Upper lobe of right lung (tissue), 1 donor: ENCODE data around the gene TMEM184B. TPM values are rescaled to one million over a fixed set of nuclear protein-coding genes. Genes with fewer than 3 reads are reported as not detected.

Experiments
- ATAC-seq: fragments of 200-7000 bp; cut with Tn5 transposase; one replicate; pipeline ENCODE4 v1.9.1; 2020; ENCODE audit warnings: mild to moderate bottlenecking, moderate library complexity
- DNase-seq: peaks from one replicate; pipeline ENCODE4 v3.0.0-alpha.2; 2020
- H3K27ac ChIP-seq: fragments of 200-600 bp; one replicate; pipeline ENCODE4 v1.8.0; 2022
- H3K27me3 ChIP-seq: fragments of 200-600 bp; one replicate; pipeline ENCODE4 v1.8.0; 2022; ENCODE audit warnings: mild to moderate bottlenecking
- H3K36me3 ChIP-seq: fragments of 200-600 bp; one replicate; pipeline ENCODE4 v1.8.0; 2022
- H3K4me1 ChIP-seq: fragments of 200-600 bp; one replicate; pipeline ENCODE4 v1.8.0; 2022
- H3K4me3 ChIP-seq: fragments of 200-600 bp; one replicate; pipeline ENCODE4 v1.8.0; 2022; ENCODE audit warnings: mild to moderate bottlenecking
- H3K9me3 ChIP-seq: fragments of 200-600 bp; one replicate; pipeline ENCODE4 v1.8.0; 2022
- intact Hi-C: fragments of 100-400 bp; cut with DNase I; formaldehyde crosslinking; loops from one replicate; pipeline ENCODE4 v1.11.0; 2022
- total RNA-seq: library from RNA; stranded (reverse); fragmentation: NEBNext Ultra II Directional; extraction: Animal tissue kit (Norgen Biotek cat#: 25700); gene quantifications from one replicate; pipeline ENCODE4 v1.2.1, GENCODE V29; 2021
- TF ChIP-seq, protein P1 (sequence below): fragments of 200-600 bp; IDR thresholded peaks from one replicate; pipeline ENCODE4 v1.8.0; 2022; ENCODE audit warnings: antibody characterized with exemption
- donor health status: DM: no; HTN: yes; CAD: no; lungs with severe emphysema.

TMEM184B gene
- total RNA-seq, 1 donor from 2014 or later: 79.2 TPM

- no peaks in the 10 kb centered on the region for H3K9me3 ChIP-seq
- no peaks in the 10 kb centered on the region for H3K36me3 ChIP-seq
- H3K27ac ChIP-seq: no peak overlapping the region
- H3K27me3 ChIP-seq: no peaks in the 10 kb centered on the region
- ATAC-seq (no peak), DNase-seq (no peak)
- TF ChIP-seq, protein P1, sequence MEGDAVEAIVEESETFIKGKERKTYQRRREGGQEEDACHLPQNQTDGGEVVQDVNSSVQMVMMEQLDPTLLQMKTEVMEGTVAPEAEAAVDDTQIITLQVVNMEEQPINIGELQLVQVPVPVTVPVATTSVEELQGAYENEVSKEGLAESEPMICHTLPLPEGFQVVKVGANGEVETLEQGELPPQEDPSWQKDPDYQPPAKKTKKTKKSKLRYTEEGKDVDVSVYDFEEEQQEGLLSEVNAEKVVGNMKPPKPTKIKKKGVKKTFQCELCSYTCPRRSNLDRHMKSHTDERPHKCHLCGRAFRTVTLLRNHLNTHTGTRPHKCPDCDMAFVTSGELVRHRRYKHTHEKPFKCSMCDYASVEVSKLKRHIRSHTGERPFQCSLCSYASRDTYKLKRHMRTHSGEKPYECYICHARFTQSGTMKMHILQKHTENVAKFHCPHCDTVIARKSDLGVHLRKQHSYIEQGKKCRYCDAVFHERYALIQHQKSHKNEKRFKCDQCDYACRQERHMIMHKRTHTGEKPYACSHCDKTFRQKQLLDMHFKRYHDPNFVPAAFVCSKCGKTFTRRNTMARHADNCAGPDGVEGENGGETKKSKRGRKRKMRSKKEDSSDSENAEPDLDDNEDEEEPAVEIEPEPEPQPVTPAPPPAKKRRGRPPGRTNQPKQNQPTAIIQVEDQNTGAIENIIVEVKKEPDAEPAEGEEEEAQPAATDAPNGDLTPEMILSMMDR: no peak
- intact Hi-C loops: no loop called here
- peaks cover 51% of the 10 kb centered on the region for H3K4me1 ChIP-seq
- no peak overlapping the region for H3K4me3 ChIP-seq
Measured at GRCh38 chr22:38173641-38173906, 99.2 kb downstream of the TMEM184B start.

DNA sequence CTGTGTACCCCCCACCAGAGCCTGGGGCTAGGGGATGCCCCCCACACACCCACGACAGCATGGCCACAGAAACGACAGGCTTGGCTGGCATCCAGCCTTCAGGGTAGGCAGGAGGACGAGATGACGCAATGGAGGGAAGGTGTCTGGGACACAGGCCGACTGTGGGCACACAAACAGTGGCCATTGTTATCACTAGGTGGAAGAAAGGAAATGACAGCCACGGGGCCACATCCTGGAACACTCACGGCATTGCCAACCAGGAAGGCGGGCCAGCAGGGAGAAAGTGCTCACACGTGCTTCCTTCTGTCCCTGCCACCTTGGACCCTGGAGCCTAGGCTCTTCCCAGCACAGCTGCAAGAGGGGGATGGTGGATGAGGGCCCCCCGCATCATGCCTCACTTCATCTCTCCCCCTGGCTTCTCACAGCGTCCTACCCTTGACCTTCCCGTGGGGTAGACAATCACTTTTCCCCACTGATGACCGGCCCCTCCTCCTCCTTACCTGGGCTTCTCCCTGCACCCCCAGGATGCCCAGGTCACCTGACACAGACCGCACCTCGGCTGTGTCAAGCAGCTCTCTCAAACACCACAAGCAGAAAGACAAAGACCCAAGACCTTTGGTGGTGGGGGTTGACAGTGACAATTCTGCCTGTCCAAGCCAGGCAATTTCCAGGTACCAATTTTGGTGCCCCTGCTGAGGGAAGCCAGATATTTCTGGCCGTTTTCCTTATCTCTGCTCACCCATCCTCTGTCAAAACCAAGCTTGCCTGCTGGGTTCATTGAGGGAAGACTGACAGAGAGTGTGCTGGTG, 99.8 kb downstream of the TMEM184B start:
- DNase-seq (peak; percentile 73), ATAC-seq (peak; percentile 62)
- Histone ChIP-seq H3K4me1 (peaks cover 46% of the 10 kb centered on the region), H3K9me3 (no peaks in the 10 kb centered on the region), H3K4me3 (no peak overlapping the region), H3K27ac (peak overlapping the region; percentile 65), H3K36me3 (no peaks in the 10 kb centered on the region), H3K27me3 (no peaks in the 10 kb centered on the region)
- TF ChIP-seq, protein P1: no peak
- intact Hi-C loops: no loop called here

- Histone ChIP-seq H3K27ac (peak overlapping the region; percentile 65), H3K4me3 (no peak overlapping the region), H3K9me3 (no peaks in the 10 kb centered on the region), H3K36me3 (no peaks in the 10 kb centered on the region), H3K4me1 (peaks cover 43% of the 10 kb centered on the region), H3K27me3 (no peaks in the 10 kb centered on the region)
- DNase-seq: no peak
- TF ChIP-seq, protein P1: no peak
- intact Hi-C loops: no loop called here
- ATAC-seq: no peak
Measured at GRCh38 chr22:38171927-38172831, 100.6 kb downstream of the TMEM184B start.

- H3K4me1 ChIP-seq: peaks cover 28% of the 10 kb centered on the region
- no peaks in the 10 kb centered on the region for H3K27me3 ChIP-seq
- no peaks in the 10 kb centered on the region for H3K36me3 ChIP-seq
- ATAC-seq: no peak
- no peak for DNase-seq
- intact Hi-C loops: no loop called here
- no peaks in the 10 kb centered on the region for H3K9me3 ChIP-seq
- no peak overlapping the region for H3K4me3 ChIP-seq
- TF ChIP-seq, protein P1: no peak
- no peak overlapping the region for H3K27ac ChIP-seq
Measured at GRCh38 chr22:38170469-38170868, 102.3 kb downstream of the TMEM184B start.

Other genes with a start within 250 kb of the TMEM184B start
- 31.8 TPM for gene PICK1, start 215.6 kb downstream of the TMEM184B start, total RNA-seq
- gene SLC16A8, start 188.8 kb downstream of the TMEM184B start, total RNA-seq: not detected
- 0.29 TPM for gene BAIAP2L2, start 162.3 kb downstream of the TMEM184B start, total RNA-seq
- gene PLA2G6, start 91.2 kb downstream of the TMEM184B start, total RNA-seq: 52.4 TPM
- gene MAFF, start 71.0 kb downstream of the TMEM184B start, total RNA-seq: 48.9 TPM
- gene CSNK1E, start 44.4 kb upstream of the TMEM184B start, total RNA-seq: 115 TPM
- not detected for gene KCNJ4, start 182.2 kb upstream of the TMEM184B start, total RNA-seq
- 5.9 TPM for gene KDELR3, start 195.1 kb upstream of the TMEM184B start, total RNA-seq
- gene DDX17, start 233.3 kb upstream of the TMEM184B start, total RNA-seq: 480 TPM